H1 (cell line): Measurements from ENCODE around the gene ST6GALNAC4. TPM values are rescaled to one million over a fixed set of nuclear protein-coding genes. Genes with fewer than 3 reads are reported as not detected.

ENCODE experiments used
- CTCF ChIA-PET: fragments of 300-600 bp; sonication (Branson Sonifier 250); formaldehyde crosslinking; loops from one replicate; lab custom pipeline; 2021; ENCODE audit not compliant: partially characterized antibody; lab: Charles Lee
- POLR2A ChIA-PET: fragments of 300-600 bp; sonication (Branson Sonifier 250); formaldehyde crosslinking; loops from one replicate; lab custom pipeline; 2021; ENCODE audit warnings: inconsistent platforms; ENCODE audit not compliant: partially characterized antibody; lab: Charles Lee
- DNase-seq, 2 experiments: peaks; one replicate each; pipeline versions ENCODE4 v3.0.0 to v3.0.0-alpha.2; 2010 to 2022; ENCODE audit warnings: low spot score in 2 of 2, low read depth in 1 of 2, mixed read lengths in 1 of 2
- FAIRE-seq: peaks from 2 replicates; lab custom pipeline; 2011; peaks lifted over from hg19 to GRCh38; lab: Jason Lieb, UNC
- H2AFZ ChIP-seq: 2 replicates; pipeline ENCODE4 v1.8.1; 2012; ENCODE audit warnings: low read length, inconsistent platforms
- H2AK5ac ChIP-seq: 2 replicates; pipeline ENCODE4 v1.6.1; 2013; ENCODE audit warnings: low read depth, low read length
- H2BK120ac ChIP-seq: replicated peaks from 2 replicates; pipeline ENCODE3; 2013; ENCODE audit warnings: low read depth, low read length, inconsistent platforms
- H2BK12ac ChIP-seq: 2 replicates; pipeline ENCODE4 v1.6.1; 2013; ENCODE audit warnings: low read depth, low read length
- H2BK15ac ChIP-seq: 2 replicates; pipeline ENCODE4 v1.6.1; 2013; ENCODE audit warnings: low read length
- H2BK20ac ChIP-seq: 2 replicates; pipeline ENCODE4 v1.6.1; 2013; ENCODE audit warnings: low read length
- H2BK5ac ChIP-seq: 2 replicates; pipeline ENCODE4 v1.6.1; 2013; ENCODE audit warnings: low read depth, low read length
- H3K14ac ChIP-seq: 2 replicates; pipeline ENCODE4 v1.6.1; 2013; ENCODE audit warnings: inconsistent platforms; ENCODE audit not compliant: insufficient read length
- H3K18ac ChIP-seq: 2 replicates; pipeline ENCODE4 v1.6.1; 2013; ENCODE audit warnings: low read length; ENCODE audit errors: extremely low read depth
- H3K23ac ChIP-seq: 2 replicates; pipeline ENCODE4 v1.6.1; 2013; ENCODE audit warnings: inconsistent platforms; ENCODE audit not compliant: insufficient read length
- H3K23me2 ChIP-seq: 2 replicates; pipeline ENCODE4 v1.6.1; 2013; ENCODE audit warnings: low read depth, low read length
- H3K27ac ChIP-seq: 2 replicates; pipeline ENCODE4 v1.6.1; 2011; ENCODE audit warnings: low read depth, low read length, inconsistent platforms
- H3K27me3 ChIP-seq, 4 experiments: replicated peaks in 1 of 4; 1 replicate in 1 of 4; 2 replicates in 3 of 4; pipeline versions ENCODE4 v1.6.1 to v1.8.1; 2011 to 2013; ENCODE audit warnings: low read length in 3 of 4, mild to moderate bottlenecking in 3 of 4, inconsistent platforms in 2 of 4, mixed read lengths in 2 of 4, moderate library complexity in 1 of 4; ENCODE audit not compliant: control insufficient read depth in 3 of 4, insufficient read depth in 3 of 4; ENCODE audit errors: extremely low read depth in 1 of 4
- H3K36me3 ChIP-seq, 4 experiments: 2 replicates each; pipeline versions ENCODE4 v1.6.1 to v1.8.1; 2011 to 2013; ENCODE audit warnings: mild to moderate bottlenecking in 4 of 4, low read length in 3 of 4, moderate library complexity in 2 of 4, control low read depth in 1 of 4, inconsistent platforms in 1 of 4; ENCODE audit not compliant: insufficient read depth in 4 of 4, control insufficient read depth in 2 of 4
- H3K4ac ChIP-seq: replicated peaks from 2 replicates; pipeline ENCODE3; 2013; ENCODE audit warnings: low read length, low read depth, mixed read lengths, inconsistent platforms; ENCODE audit not compliant: insufficient read length
- H3K4me1 ChIP-seq, 4 experiments: replicated peaks in 1 of 4; 1 replicate in 1 of 4; 2 replicates in 3 of 4; pipeline versions ENCODE4 v1.6.1 to v1.8.1; 2011 to 2013; ENCODE audit warnings: low read length in 3 of 4, inconsistent platforms in 2 of 4, mixed read lengths in 1 of 4; ENCODE audit not compliant: insufficient read depth in 4 of 4, control insufficient read depth in 3 of 4
- H3K4me2 ChIP-seq, 2 experiments: 2 replicates each; pipeline versions ENCODE4 v1.6.1 to v1.8.1; 2011 to 2013; ENCODE audit warnings: low read depth in 2 of 2, low read length in 2 of 2, control low read depth in 1 of 2, inconsistent platforms in 1 of 2, mild to moderate bottlenecking in 1 of 2; ENCODE audit not compliant: insufficient read depth in 1 of 2
- H3K4me3 ChIP-seq, 4 experiments: fragments of 200-600, 300-600 bp in 1 of 4; sonication (generic), shearing (Covaris generic), sonication (Bioruptor Twin) in 1 of 4; 2 replicates each; pipeline versions ENCODE4 v1.5.1 to v1.8.1; 2011 to 2016; ENCODE audit warnings: low read length in 4 of 4, low read depth in 3 of 4, control low read depth in 2 of 4, inconsistent platforms in 2 of 4, mild to moderate bottlenecking in 2 of 4, mixed read lengths in 1 of 4, moderate library complexity in 1 of 4; ENCODE audit not compliant: insufficient read depth in 2 of 4; ENCODE audit errors: extremely low read depth in 1 of 4
- H3K56ac ChIP-seq: replicated peaks from 2 replicates; pipeline ENCODE3; 2013; ENCODE audit warnings: low read depth, mild to moderate bottlenecking, mixed read lengths, low read length, inconsistent platforms; ENCODE audit not compliant: insufficient read length
- H3K79me1 ChIP-seq: 2 replicates; pipeline ENCODE4 v1.6.1; 2013; ENCODE audit warnings: low read depth, low read length, control low read depth
- H3K79me2 ChIP-seq, 2 experiments: 2 replicates each; pipeline versions ENCODE4 v1.6.1 to v1.8.1; 2012 to 2013; ENCODE audit warnings: low read length in 2 of 2, mild to moderate bottlenecking in 2 of 2, inconsistent platforms in 1 of 2; ENCODE audit not compliant: insufficient read depth in 2 of 2, control insufficient read depth in 1 of 2
- H3K9ac ChIP-seq, 4 experiments: replicated peaks in 1 of 4; 1 replicate in 1 of 4; 2 replicates in 3 of 4; pipeline versions ENCODE4 v1.6.1 to v1.8.1; 2011 to 2013; ENCODE audit warnings: low read depth in 3 of 4, low read length in 3 of 4, control low read depth in 2 of 4, mild to moderate bottlenecking in 2 of 4, moderate library complexity in 2 of 4, inconsistent platforms in 1 of 4; ENCODE audit errors: extremely low read depth in 1 of 4
- H3K9me3 ChIP-seq, 2 experiments: 2 replicates each; pipeline versions ENCODE4 v1.6.1 to v1.8.1; 2012 to 2013; ENCODE audit warnings: mild to moderate bottlenecking in 2 of 2, moderate library complexity in 2 of 2, control low read depth in 1 of 2, inconsistent platforms in 1 of 2, low read depth in 1 of 2, low read length in 1 of 2, mixed read lengths in 1 of 2; ENCODE audit not compliant: insufficient read depth in 2 of 2
- H4K20me1 ChIP-seq, 2 experiments: replicated peaks in 1 of 2; 2 replicates each; pipeline versions ENCODE3 to v1.8.1; 2011 to 2013; ENCODE audit warnings: inconsistent platforms in 2 of 2, low read length in 2 of 2, mild to moderate bottlenecking in 1 of 2; ENCODE audit not compliant: insufficient read depth in 2 of 2, control insufficient read depth in 1 of 2
- H4K5ac ChIP-seq: 2 replicates; pipeline ENCODE4 v1.6.1; 2013; ENCODE audit warnings: low read length, low read depth, mixed read lengths, inconsistent platforms; ENCODE audit not compliant: insufficient read length
- H4K8ac ChIP-seq: 2 replicates; pipeline ENCODE4 v1.8.0; 2013; ENCODE audit warnings: mild to moderate bottlenecking, moderate library complexity, low read length, inconsistent platforms; ENCODE audit not compliant: insufficient read depth; ENCODE audit errors: extremely low read depth
- H4K91ac ChIP-seq: replicated peaks from 2 replicates; pipeline ENCODE3; 2013; ENCODE audit warnings: low read length, mixed read lengths, inconsistent platforms; ENCODE audit not compliant: insufficient read length
- EZH2 ChIP-seq: fragments of 200-600 bp; sonication (generic); IDR thresholded peaks from 2 replicates; pipeline ENCODE4 v1.7.1; 2012; ENCODE audit warnings: low read depth, mild to moderate bottlenecking, moderate library complexity, low read length, inconsistent platforms; ENCODE audit not compliant: severe bottlenecking
- GTF2F1 ChIP-seq: IDR thresholded peaks from 2 replicates; pipeline ENCODE4 v1.6.1; 2012; ENCODE audit warnings: low read depth, low read length, improper control_type of control experiment, borderline replicate concordance
- KDM4A ChIP-seq: IDR thresholded peaks from one replicate; pipeline ENCODE4 v1.7.1; 2012; ENCODE audit warnings: low read depth, mild to moderate bottlenecking, moderate library complexity, low read length, inconsistent platforms; ENCODE audit not compliant: severe bottlenecking
- KDM5A ChIP-seq: fragments of 200-600 bp; IDR thresholded peaks from 2 replicates; pipeline ENCODE4 v1.7.1; 2012; ENCODE audit warnings: mild to moderate bottlenecking, low read length, inconsistent platforms, mixed read lengths
- SAP30 ChIP-seq: fragments of 300-600 bp; sonication (generic); IDR thresholded peaks from 2 replicates; pipeline ENCODE4 v1.7.1; 2012; ENCODE audit warnings: low read length, moderate library complexity, mild to moderate bottlenecking, inconsistent platforms; ENCODE audit not compliant: insufficient read depth, insufficient replicate concordance
- SIN3A ChIP-seq, 2 experiments: IDR thresholded peaks in 1 of 2; conservative IDR thresholded peaks in 1 of 2; 2 replicates each; pipeline ENCODE4 v1.6.1; 2011 to 2012; ENCODE audit warnings: low read length in 2 of 2, improper control_type of control experiment in 1 of 2, low read depth in 1 of 2, mild to moderate bottlenecking in 1 of 2
- SP4 ChIP-seq: IDR thresholded peaks from 2 replicates; pipeline ENCODE4 v1.6.1; 2012; ENCODE audit warnings: low read length, inconsistent platforms
- WGBS, 2 experiments: shearing (Covaris generic) in 1 of 2; methylation state at CpG; one replicate each; pipeline versions ENCODE4 v1.1.6 to v1.1.7; 2013 to 2015; ENCODE audit warnings: low lambda C conversion rate in 2 of 2, mixed read lengths in 2 of 2, inconsistent platforms in 1 of 2, low coverage in 1 of 2, missing lambda C conversion rate in 1 of 2; ENCODE audit not compliant: insufficient replicate concordance in 2 of 2, insufficient coverage in 1 of 2, insufficient read length in 1 of 2; ENCODE audit errors: extremely low coverage in 1 of 2, missing lambda C conversion rate in 1 of 2; 5-methylcytosine and 5-hydroxymethylcytosine counted together
- polyA plus RNA-seq, 7 experiments: library from polyadenylated mRNA; depleted of rRNA in 3 of 7; stranded (reverse) in 5 of 7; unstranded in 2 of 7; fragments of >200 nt in 5 of 7; fragments of 200-250 nt in 2 of 7; gene quantifications; 1 replicate in 5 of 7; 2 replicates in 1 of 7; 4 replicates in 1 of 7; pipeline versions ENCODE4 v1.2.1 to v1.2.3, GENCODE V29; 2011 to 2013; ENCODE audit warnings: missing spikeins in 2 of 7, mixed read lengths in 2 of 7
- total RNA-seq: library from RNA; stranded (reverse); fragmentation: NEBNext Ultra II Directional; extraction: Animal tissue kit (Norgen Biotek cat#: 25700); gene quantifications from 2 replicates; pipeline ENCODE4 v1.2.1, GENCODE V29; 2021

ST6GALNAC4 gene
- total and polyA plus RNA-seq, 2 of the 8 experiments (the other 6 are each of a cell fraction or from before 2014, with no cell fraction given), result 21.8 to 34.1 TPM

DNA sequence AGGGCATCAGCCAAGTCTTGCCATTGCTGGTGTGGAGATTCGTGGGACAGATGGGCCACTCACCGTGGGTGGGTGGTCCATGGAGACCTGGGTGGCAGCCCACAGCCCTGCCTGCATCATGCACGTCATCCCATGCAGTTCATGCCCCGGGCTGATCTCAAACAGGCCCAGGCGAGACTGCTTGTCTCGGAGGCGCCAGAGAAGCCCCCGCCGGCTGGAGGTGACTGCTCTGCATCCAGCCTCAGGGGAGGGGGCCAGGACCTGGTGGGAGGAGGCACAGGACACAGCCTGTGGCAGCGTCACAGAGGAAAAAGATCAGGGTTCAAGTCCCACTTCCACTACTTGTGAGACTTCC, 12.8 kb upstream of the ST6GALNAC4 start:
- 81% methylated on average over 10 of the region's 10 CpGs; no CpG with 5 or more reads in 1 of the 2 experiments for WGBS, 2 experiments
- Histone ChIP-seq H3K23me2 (peaks cover 20% of the 10 kb centered on the region; the same call in 1 of the 2 replicates), H4K8ac (0 out of 2 replicates have a peak overlapping the region, but pooled peaks have one; percentile 0), H4K91ac (no peak overlapping the region), H3K27ac (no peak overlapping the region), H2AK5ac (peak overlapping the region; percentile 97; the same call in 1 of the 2 replicates), H2BK15ac (peak overlapping the region; percentile 72; the same call in 1 of the 2 replicates), H3K9ac (no peak overlapping the region; a peak in 1 of 7 replicates), H3K56ac (no peak overlapping the region), H2BK20ac (0 out of 2 replicates have a peak overlapping the region, but pooled peaks have one; percentile 48), H4K5ac (no peak overlapping the region)
- FAIRE-seq, result no peak
- TF ChIP-seq GTF2F1 (no peak), KDM5A (no peak), EZH2 (no peak), SP4 (no peak), SIN3A (conservative IDR thresholded peaks at IDR 0.05 in 1 of 2, IDR thresholded peaks at IDR 0.05 in 1 of 2; ENCODE audit: low read depth in 1 of 2, low read length in 2 of 2) (no peak), KDM4A (no peak), SAP30 (no peak)
- TF ChIP-seq, all 59 proteins: peak for 0
- Histone ChIP-seq H4K20me1 (peaks cover 0 to 4% of the 10 kb centered on the region in 2 experiments), H3K79me2 (no peaks in the 10 kb centered on the region), H3K9me3 (no peaks in the 10 kb centered on the region), H3K14ac (no peak overlapping the region), H3K27me3 (peaks cover 0 to 18% (median 16%) of the 10 kb centered on the region in 4 experiments; a peak in 6 of 7 replicates), H3K23ac (no peak overlapping the region), H2BK12ac (peak overlapping the region; percentile 32; the same call in 1 of the 2 replicates), H2AFZ (no peak overlapping the region), H3K79me1 (no peaks in the 10 kb centered on the region), H3K4me3 (peak overlapping the region in 3 of 4 experiments; percentile 49 to 62 (median 54); a peak in 3 of 8 replicates), H2BK120ac (no peak overlapping the region), H3K18ac (no peak overlapping the region), H3K4me1 (peaks cover 13 to 24% (median 20%) of the 10 kb centered on the region in 4 experiments), H3K4ac (no peak overlapping the region), H2BK5ac (peak overlapping the region; percentile 35; the same call in 1 of the 2 replicates), H3K36me3 (no peaks in the 10 kb centered on the region), H3K4me2 (peak overlapping the region; percentile 73 to 76)
- DNase-seq, result no peak
- POLR2A ChIA-PET, result interaction anchor here (0.9 to 1.5 kb wide), 9 partner anchors 8 to 474 kb away, joined by 3 to 6 read pairs (median 4); partner anchors contain the start of gene EEIG1
- CTCF ChIA-PET, result interaction anchor here (0.9 to 8.1 kb wide), 6 partner anchors 8 to 125 kb away, joined by 3 to 68 read pairs (median 6); partner anchors contain the start of gene EEIG1
